K562 (cell line): ENCODE measurements around the gene URM1. TPM values are rescaled to one million over a fixed set of nuclear protein-coding genes. Genes with fewer than 3 reads are reported as not detected.

ENCODE experiments used
- BCLAF1 ChIP-seq, 2 experiments: fragments of 450-650 bp in 1 of 2; IDR thresholded peaks; 2 replicates each; pipeline ENCODE4 v1.6.1; 2011 to 2017; ENCODE audit warnings: low read depth in 2 of 2, antibody characterized with exemption in 1 of 2, borderline replicate concordance in 1 of 2, low read length in 1 of 2, mild to moderate bottlenecking in 1 of 2, mixed read lengths in 1 of 2; ENCODE audit not compliant: control insufficient read depth in 1 of 2
- CBFA2T2 ChIP-seq: fragments of 450-650 bp; conservative IDR thresholded peaks from 2 replicates; pipeline ENCODE4 v1.6.1; 2017; ENCODE audit warnings: mild to moderate bottlenecking
- DPF2 ChIP-seq: fragments of 450-650 bp; IDR thresholded peaks from 2 replicates; pipeline ENCODE4 v1.6.1; 2016
- GABPA ChIP-seq: fragments of 200-800 bp; sonication (Bioruptor generic); conservative IDR thresholded peaks from 2 replicates; pipeline ENCODE4 v1.6.1; 2016; ENCODE audit warnings: low read depth, missing genetic modification characterization, missing compliant biosample characterization
- HDAC2 ChIP-seq: fragments of 450-650 bp; IDR thresholded peaks from 2 replicates; pipeline ENCODE4 v1.6.1; 2016; ENCODE audit warnings: mild to moderate bottlenecking
- MAX ChIP-seq: sonication (generic); formaldehyde crosslinking; IDR thresholded peaks from 2 replicates; pipeline ENCODE4 v1.9.0; 2022; ENCODE audit warnings: mild to moderate bottlenecking, missing genetic modification reagents
- MYNN ChIP-seq, 2 experiments: sonication (generic); formaldehyde crosslinking in 1 of 2; IDR thresholded peaks; 2 replicates each; pipeline versions ENCODE4 v1.5.0 to v1.6.1; 2016 to 2020; ENCODE audit warnings: antibody characterized with exemption in 1 of 2, missing genetic modification reagents in 1 of 2
- PHF20 ChIP-seq: fragments of 450-650 bp; IDR thresholded peaks from 2 replicates; pipeline ENCODE4 v1.6.1; 2018; ENCODE audit not compliant: partially characterized antibody
- PML ChIP-seq: IDR thresholded peaks from 2 replicates; pipeline ENCODE4 v1.6.1; 2012; ENCODE audit warnings: low read length, inconsistent platforms
- POLR2A ChIP-seq: fragments of 450-650 bp; conservative IDR thresholded peaks from 2 replicates; pipeline ENCODE4 v1.6.1; 2016
- SMAD4 ChIP-seq: fragments of 250-450 bp; sonication (Bioruptor Pico); conservative IDR thresholded peaks from 2 replicates; pipeline ENCODE4 v1.8.0; 2021; ENCODE audit warnings: inconsistent platforms, mild to moderate bottlenecking, moderate library complexity
- SP1 ChIP-seq: sonication (generic); formaldehyde crosslinking; IDR thresholded peaks from 2 replicates; pipeline ENCODE4 v1.8.1; 2022; ENCODE audit warnings: mild to moderate bottlenecking, missing genetic modification reagents
- TRIM24 ChIP-seq, 2 experiments: fragments of 450-650 bp; IDR thresholded peaks; 2 replicates each; pipeline ENCODE4 v1.6.1; 2016
- YY1 ChIP-seq, 3 experiments: IDR thresholded peaks; 2 replicates each; pipeline ENCODE4 v1.6.1; 2011; ENCODE audit warnings: low read length in 2 of 3, mild to moderate bottlenecking in 2 of 3, moderate library complexity in 2 of 3, borderline replicate concordance in 1 of 3, control low read depth in 1 of 3, low read depth in 1 of 3; ENCODE audit not compliant: insufficient read depth in 3 of 3, insufficient replicate concordance in 2 of 3, control insufficient read depth in 1 of 3, insufficient read length in 1 of 3; ENCODE audit errors: extremely low read depth in 1 of 3
- ZNF589 ChIP-seq: fragments of 200-800 bp; sonication (Bioruptor generic); IDR thresholded peaks from 2 replicates; pipeline ENCODE4 v1.6.1; 2016; ENCODE audit warnings: low read depth, missing genetic modification characterization, missing compliant biosample characterization
- polyA plus RNA-seq, 8 experiments: library from polyadenylated mRNA; depleted of rRNA in 4 of 8; stranded (reverse) in 5 of 8; unstranded in 3 of 8; fragments of >200 nt; fragmentation: Nextera tagmentation in 2 of 8; fragmentation: Illumina TruSeq in 1 of 8; extraction: Ambion mirVana in 2 of 8; extraction: Trizol in 1 of 8; gene quantifications; 2 replicates each; pipeline versions ENCODE4 v1.2.1 to v1.2.3, GENCODE V29; 2011 to 2014; ENCODE audit warnings: inconsistent platforms in 1 of 8, missing spikeins in 1 of 8
- total RNA-seq, 7 experiments: library from RNA; depleted of rRNA in 6 of 7; stranded (reverse); fragments of >200 nt in 6 of 7; fragmentation: Illumina TruSeq in 2 of 7; extraction: Trizol in 2 of 7; gene quantifications; 2 replicates each; pipeline versions ENCODE4 v1.2.1 to v1.2.3, GENCODE V29; 2011 to 2021; ENCODE audit warnings: low replicate concordance in 1 of 7

URM1 gene
- total and polyA plus RNA-seq, 9 of the 15 experiments (the other 6 are each of a cell fraction or from before 2014, with no cell fraction given), result 10.1 to 88.9 (median 53.3) TPM

GRCh38 chr9:128428644-128429512 lies 57.7 kb downstream of the URM1 start (continued):
- TF ChIP-seq BCLAF1 (IDR thresholded peaks at IDR 0.05; ENCODE audit: borderline replicate concordance in 1 of 2, control insufficient read depth in 1 of 2, low read depth in 2 of 2, low read length in 1 of 2) (no peak), MYNN (IDR thresholded peaks at IDR 0.05) (peak; percentile 40; the same call in 1 of the 2 replicates), MYNN (CRISPR knock-in tag; IDR thresholded peaks at IDR 0.05) (no peak), GABPA (peak; percentile 81), HDAC2 (peak; percentile 40; the same call in 1 of the 2 replicates), YY1 (IDR thresholded peaks at IDR 0.05; ENCODE audit: borderline replicate concordance in 1 of 3, control insufficient read depth in 1 of 3, extremely low read depth in 1 of 3, insufficient read depth in 3 of 3, insufficient read length in 1 of 3, insufficient replicate concordance in 2 of 3, low read depth in 1 of 3, low read length in 2 of 3) (peak in 1 of 3 experiments; percentile 61), MAX (CRISPR knock-in tag) (peak; percentile 95), CBFA2T2 (peak; percentile 25; the same call in 1 of the 2 replicates), PML (no peak), POLR2A (peak; percentile 91), SMAD4 (peak; percentile 72), DPF2 (peak; percentile 50), SP1 (peak; percentile 42; the same call in 1 of the 2 replicates), PHF20 (peak; percentile 66), ZNF589 (CRISPR knock-in tag) (0 out of 2 replicates have a peak, but pooled peaks have one; percentile 10), TRIM24 (IDR thresholded peaks at IDR 0.05) (0 out of 4 replicates have a peak, but pooled peaks of 1 of the 2 experiments have one; percentile 27)
